ENCODE data around the gene CCNL2.
"Not testable (repeated sequence)": the region's sequence is repeated elsewhere in the genome, so short reads cannot be mapped to it uniquely, and the experiment has no call there.

CCNL2 gene

GRCh38 chr1:1419813-1420653 lies 20.9 kb upstream of the CCNL2 start:
- no peak for DNase-seq (ENCODE audit: low spot score)

GRCh38 chr1:1419363-1419812 lies 20.3 kb upstream of the CCNL2 start:
- DNase-seq (ENCODE audit: low spot score): no peak

- no peak for DNase-seq (ENCODE audit: low spot score)
Measured at GRCh38 chr1:1418464-1419362, 19.6 kb upstream of the CCNL2 start.

- not testable (repeated sequence) for DNase-seq (ENCODE audit: low spot score)
Measured at GRCh38 chr1:1417825-1418463, 18.8 kb upstream of the CCNL2 start.

GRCh38 chr1:1417396-1417795 lies 18.3 kb upstream of the CCNL2 start:
- DNase-seq (ENCODE audit: low spot score): not testable (repeated sequence)

GRCh38 chr1:1415751-1416150 lies 16.6 kb upstream of the CCNL2 start:
- DNase-seq (ENCODE audit: low spot score): no peak

- DNase-seq (ENCODE audit: low spot score): not testable (repeated sequence)
Measured at GRCh38 chr1:1412311-1412902, 13.3 kb upstream of the CCNL2 start.

GRCh38 chr1:1411626-1412025 lies 12.5 kb upstream of the CCNL2 start:
- DNase-seq (ENCODE audit: low spot score): no peak

- DNase-seq (ENCODE audit: low spot score): not testable (repeated sequence)
Measured at GRCh38 chr1:1410238-1410637, 11.1 kb upstream of the CCNL2 start.

- no peak for DNase-seq (ENCODE audit: low spot score)
Measured at GRCh38 chr1:1407636-1408318, 8.6 kb upstream of the CCNL2 start.

- DNase-seq (ENCODE audit: low spot score): peak; percentile 92
Measured at GRCh38 chr1:1406821-1407635, 7.9 kb upstream of the CCNL2 start, which contains the start of gene MRPL20. Gene MRPL20, minus strand, starts transcription at chr1:1407293. Its CDS starts 76 bp downstream, at chr1:1407217.

- no peak for DNase-seq (ENCODE audit: low spot score)
Measured at GRCh38 chr1:1406101-1406820, 7.1 kb upstream of the CCNL2 start.

GRCh38 chr1:1403653-1404052 lies 4.5 kb upstream of the CCNL2 start:
- no peak for DNase-seq (ENCODE audit: low spot score)

GRCh38 chr1:1402901-1403392 lies 3.8 kb upstream of the CCNL2 start:
- not testable (repeated sequence) for DNase-seq (ENCODE audit: low spot score)

- DNase-seq (ENCODE audit: low spot score): peak; percentile 66
Measured at GRCh38 chr1:1402072-1402900, 3.2 kb upstream of the CCNL2 start.

GRCh38 chr1:1401457-1402010 lies 2.4 kb upstream of the CCNL2 start:
- no peak for DNase-seq (ENCODE audit: low spot score)

GRCh38 chr1:1400576-1401456 lies 1.7 kb upstream of the CCNL2 start:
- DNase-seq (ENCODE audit: low spot score): no peak
